B cell (primary cell): ENCODE measurements around the gene DUSP14.

Experiments
- CTCF ChIP-seq: fragments of 200-600 bp; IDR thresholded peaks from one replicate; pipeline ENCODE4 v1.8.0; 2022; ENCODE audit warnings: antibody characterized with exemption, mild to moderate bottlenecking
- EZH2 ChIP-seq: IDR thresholded peaks from 2 replicates; pipeline ENCODE4 v1.6.1; 2012; ENCODE audit warnings: borderline replicate concordance, low read depth, mild to moderate bottlenecking, moderate library complexity, low read length; ENCODE audit not compliant: insufficient read depth, poor library complexity, severe bottlenecking

- no peak for TF ChIP-seq CTCF
- no peak for TF ChIP-seq EZH2
These were observed 8.6 kb upstream of the DUSP14 start for GRCh38 chr17:37481001-37481665.
